ENCODE results near the gene MEF2C. TPM values are rescaled to one million over a fixed set of nuclear protein-coding genes. Genes with fewer than 3 reads are reported as not detected.

Gene MEF2C
- total RNA-seq, 1 experiment from 2014 or later = 9.9 TPM

- in situ Hi-C loops (cut with HindIII; ENCODE audit: low pct_unique_long_range_greater_than_20kb, low sequenced_read_pairs) = loop anchor here (25.0 kb wide), 1 partner anchor 921 kb away; no protein-coding TSS in a partner anchor
Measured at GRCh38 chr5:88682881-88683361, 200.1 kb downstream of the MEF2C start.

GRCh38 chr5:88682131-88682530 is 200.9 kb downstream of the MEF2C start:
- POLR2A ChIA-PET = no interaction called here
- no TSS peak for BruUV-seq (replicated peaks)
- no peaks in the 10 kb centered on the region; the same call in 1 of the 2 replicates for H3K27me3 ChIP-seq (ENCODE audit: control insufficient read depth, insufficient read depth, low read length)

More at GRCh38 chr5:88682881-88683361, 200.1 kb downstream of the MEF2C start:
- Histone ChIP-seq H3K27ac (ENCODE audit: low read length) (no peak overlapping the region), H3K36me3 (ENCODE audit: control insufficient read depth, insufficient read depth, low read length) (no peaks in the 10 kb centered on the region), H3K4me1 (ENCODE audit: control insufficient read depth, insufficient read depth, low read length) (peaks cover 8% of the 10 kb centered on the region), H3K4me3 (ENCODE audit: low read depth in 2 of 2, low read length in 2 of 2) (no peak overlapping the region), H3K9me3 (ENCODE audit: control insufficient read depth, insufficient read depth, low read depth, low read length) (no peaks in the 10 kb centered on the region), H3K27me3 (ENCODE audit: control insufficient read depth, insufficient read depth, low read length) (peaks cover 2% of the 10 kb centered on the region; the same call in 1 of the 2 replicates)
- DNase-seq (ENCODE audit: low read depth, low spot score) = no peak
- no peak for ATAC-seq
- TF ChIP-seq CTCF (IDR thresholded peaks at IDR 0.05) (no peak), TCF7L2 (IDR thresholded peaks at IDR 0.05; ENCODE audit: low read depth, low read length) (no peak), SIN3A (IDR thresholded peaks at IDR 0.05; ENCODE audit: borderline replicate concordance, insufficient read depth, low read depth, low read length) (no peak), POLR2AphosphoS5 (IDR thresholded peaks at IDR 0.05; ENCODE audit: low read depth, low read length) (no peak), REST (IDR thresholded peaks at IDR 0.05; ENCODE audit: insufficient read depth in 1 of 2, low read depth in 2 of 2, low read length in 1 of 2) (no peak)
- ChIA-PET POLR2A (no interaction called here), CTCF (no interaction called here)
- BruUV-seq (replicated peaks) = no TSS peak
- intact Hi-C loops (cut with micrococcal nuclease; ENCODE audit: unreplicated experiment) = no loop called here

More at GRCh38 chr5:88682131-88682530, 200.9 kb downstream of the MEF2C start:
- in situ Hi-C loops (cut with HindIII; ENCODE audit: low pct_unique_long_range_greater_than_20kb, low sequenced_read_pairs) (loop anchor here (25.0 kb wide), 1 partner anchor 920 kb away; no protein-coding TSS in a partner anchor), intact Hi-C loops (cut with micrococcal nuclease; ENCODE audit: unreplicated experiment) (no loop called here)
- peaks cover 14% of the 10 kb centered on the region for H3K4me1 ChIP-seq (ENCODE audit: control insufficient read depth, insufficient read depth, low read length)
- TF ChIP-seq SIN3A (IDR thresholded peaks at IDR 0.05; ENCODE audit: borderline replicate concordance, insufficient read depth, low read depth, low read length) (no peak), CTCF (IDR thresholded peaks at IDR 0.05) (no peak), REST (IDR thresholded peaks at IDR 0.05; ENCODE audit: insufficient read depth in 1 of 2, low read depth in 2 of 2, low read length in 1 of 2) (no peak), POLR2AphosphoS5 (IDR thresholded peaks at IDR 0.05; ENCODE audit: low read depth, low read length) (no peak)
- CTCF ChIA-PET = no interaction called here
- H3K4me3 ChIP-seq (ENCODE audit: low read depth in 2 of 2, low read length in 2 of 2) = no peak overlapping the region
- no peaks in the 10 kb centered on the region for H3K9me3 ChIP-seq (ENCODE audit: control insufficient read depth, insufficient read depth, low read depth, low read length)
- ATAC-seq = no peak
- H3K36me3 ChIP-seq (ENCODE audit: control insufficient read depth, insufficient read depth, low read length) = no peaks in the 10 kb centered on the region
- H3K27ac ChIP-seq (ENCODE audit: low read length) = no peak overlapping the region
- no peak for DNase-seq (ENCODE audit: low read depth, low spot score)
